A673 (cell line): ENCODE measurements around the gene CA5A.
"Not testable (repeated sequence)": the region's sequence is repeated elsewhere in the genome, so short reads cannot be mapped to it uniquely, and the experiment has no call there.

Source experiments
- CTCF ChIP-seq: fragments of 300-800, 200-600 bp; sonication (generic); conservative IDR thresholded peaks from 2 replicates; pipeline ENCODE4 v1.5.1; 2017; ENCODE audit warnings: low read depth, mild to moderate bottlenecking, antibody characterized with exemption, low read length, moderate library complexity, mixed read lengths
- EZH2 ChIP-seq: fragments of 200-600 bp; sonication (generic); IDR thresholded peaks from 2 replicates; pipeline ENCODE4 v1.6.1; 2017; ENCODE audit warnings: borderline replicate concordance, low read depth, mild to moderate bottlenecking, mixed read lengths, antibody characterized with exemption, low read length; ENCODE audit not compliant: poor library complexity, severe bottlenecking

GRCh38 chr16:87934752-87935425 lies 1.4 kb downstream of the CA5A start:
- TF ChIP-seq CTCF, EZH2: not testable (repeated sequence)
